HL-60 (cell line): ENCODE results near the gene PRRT3.

Experiments used
- DNase-seq, 2 experiments: peaks; one replicate each; pipeline ENCODE4 v3.0.0-alpha.2; 2010 to 2020; ENCODE audit warnings: low read depth in 1 of 2, low spot score in 1 of 2
- H3K27ac ChIP-seq: fragments of 250-450 bp; sonication (Bioruptor Pico); replicated peaks from 2 replicates; pipeline ENCODE4 v1.5.1; 2020; ENCODE audit warnings: mild to moderate bottlenecking, moderate library complexity
- H3K27me3 ChIP-seq: fragments of 250-450 bp; sonication (Bioruptor Pico); 2 replicates; pipeline ENCODE4 v1.5.1; 2021; ENCODE audit warnings: mild to moderate bottlenecking, moderate library complexity; ENCODE audit not compliant: insufficient read depth, poor library complexity, severe bottlenecking
- H3K4me3 ChIP-seq: replicated peaks from 2 replicates; pipeline ENCODE4 v1.5.1; 2011; ENCODE audit warnings: mild to moderate bottlenecking, control low read depth, low read length; ENCODE audit not compliant: insufficient read depth
- GABPA ChIP-seq: IDR thresholded peaks from 2 replicates; pipeline ENCODE4 v1.6.1; 2012; ENCODE audit warnings: low read depth
- POLR2AphosphoS5 ChIP-seq: IDR thresholded peaks from 2 replicates; pipeline ENCODE4 v1.6.1; 2012; ENCODE audit warnings: low read depth
- SPI1 ChIP-seq: IDR thresholded peaks from 2 replicates; pipeline ENCODE4 v1.6.1; 2012; ENCODE audit warnings: low read depth, mild to moderate bottlenecking, borderline replicate concordance
- TF ChIP-seq, protein P1 (sequence below): IDR thresholded peaks from one replicate; pipeline ENCODE4 v1.5.1; 2011; ENCODE audit warnings: low read length, control low read depth, inconsistent platforms; ENCODE audit not compliant: insufficient read depth
- TF ChIP-seq, protein P2 (sequence below): IDR thresholded peaks from 2 replicates; pipeline ENCODE4 v1.6.1; 2012; ENCODE audit warnings: low read depth; ENCODE audit not compliant: insufficient replicate concordance

Gene PRRT3

DNA sequence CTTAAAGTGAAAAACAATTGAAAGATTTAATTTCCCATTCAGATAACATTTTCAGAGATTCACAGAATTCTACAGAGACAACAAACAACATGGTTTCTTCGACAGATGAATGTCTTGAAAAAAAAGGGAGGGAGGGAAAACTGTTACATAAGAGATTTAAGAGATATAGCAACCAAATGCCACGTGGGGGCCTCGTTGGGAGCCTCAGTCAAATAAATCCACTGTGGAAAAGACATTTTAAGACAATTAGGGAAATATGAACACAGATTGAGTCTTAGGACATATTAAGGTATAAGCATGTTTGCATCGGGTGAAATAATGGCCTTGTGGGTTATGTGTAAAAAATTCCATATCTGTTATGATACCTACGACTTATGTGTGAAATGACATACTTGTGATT, 5.0 kb upstream of the PRRT3 start:
- TF ChIP-seq GABPA (no peak), POLR2AphosphoS5 (no peak), SPI1 (no peak)
- TF ChIP-seq, protein P1, sequence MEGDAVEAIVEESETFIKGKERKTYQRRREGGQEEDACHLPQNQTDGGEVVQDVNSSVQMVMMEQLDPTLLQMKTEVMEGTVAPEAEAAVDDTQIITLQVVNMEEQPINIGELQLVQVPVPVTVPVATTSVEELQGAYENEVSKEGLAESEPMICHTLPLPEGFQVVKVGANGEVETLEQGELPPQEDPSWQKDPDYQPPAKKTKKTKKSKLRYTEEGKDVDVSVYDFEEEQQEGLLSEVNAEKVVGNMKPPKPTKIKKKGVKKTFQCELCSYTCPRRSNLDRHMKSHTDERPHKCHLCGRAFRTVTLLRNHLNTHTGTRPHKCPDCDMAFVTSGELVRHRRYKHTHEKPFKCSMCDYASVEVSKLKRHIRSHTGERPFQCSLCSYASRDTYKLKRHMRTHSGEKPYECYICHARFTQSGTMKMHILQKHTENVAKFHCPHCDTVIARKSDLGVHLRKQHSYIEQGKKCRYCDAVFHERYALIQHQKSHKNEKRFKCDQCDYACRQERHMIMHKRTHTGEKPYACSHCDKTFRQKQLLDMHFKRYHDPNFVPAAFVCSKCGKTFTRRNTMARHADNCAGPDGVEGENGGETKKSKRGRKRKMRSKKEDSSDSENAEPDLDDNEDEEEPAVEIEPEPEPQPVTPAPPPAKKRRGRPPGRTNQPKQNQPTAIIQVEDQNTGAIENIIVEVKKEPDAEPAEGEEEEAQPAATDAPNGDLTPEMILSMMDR: no peak
- TF ChIP-seq, protein P2, sequence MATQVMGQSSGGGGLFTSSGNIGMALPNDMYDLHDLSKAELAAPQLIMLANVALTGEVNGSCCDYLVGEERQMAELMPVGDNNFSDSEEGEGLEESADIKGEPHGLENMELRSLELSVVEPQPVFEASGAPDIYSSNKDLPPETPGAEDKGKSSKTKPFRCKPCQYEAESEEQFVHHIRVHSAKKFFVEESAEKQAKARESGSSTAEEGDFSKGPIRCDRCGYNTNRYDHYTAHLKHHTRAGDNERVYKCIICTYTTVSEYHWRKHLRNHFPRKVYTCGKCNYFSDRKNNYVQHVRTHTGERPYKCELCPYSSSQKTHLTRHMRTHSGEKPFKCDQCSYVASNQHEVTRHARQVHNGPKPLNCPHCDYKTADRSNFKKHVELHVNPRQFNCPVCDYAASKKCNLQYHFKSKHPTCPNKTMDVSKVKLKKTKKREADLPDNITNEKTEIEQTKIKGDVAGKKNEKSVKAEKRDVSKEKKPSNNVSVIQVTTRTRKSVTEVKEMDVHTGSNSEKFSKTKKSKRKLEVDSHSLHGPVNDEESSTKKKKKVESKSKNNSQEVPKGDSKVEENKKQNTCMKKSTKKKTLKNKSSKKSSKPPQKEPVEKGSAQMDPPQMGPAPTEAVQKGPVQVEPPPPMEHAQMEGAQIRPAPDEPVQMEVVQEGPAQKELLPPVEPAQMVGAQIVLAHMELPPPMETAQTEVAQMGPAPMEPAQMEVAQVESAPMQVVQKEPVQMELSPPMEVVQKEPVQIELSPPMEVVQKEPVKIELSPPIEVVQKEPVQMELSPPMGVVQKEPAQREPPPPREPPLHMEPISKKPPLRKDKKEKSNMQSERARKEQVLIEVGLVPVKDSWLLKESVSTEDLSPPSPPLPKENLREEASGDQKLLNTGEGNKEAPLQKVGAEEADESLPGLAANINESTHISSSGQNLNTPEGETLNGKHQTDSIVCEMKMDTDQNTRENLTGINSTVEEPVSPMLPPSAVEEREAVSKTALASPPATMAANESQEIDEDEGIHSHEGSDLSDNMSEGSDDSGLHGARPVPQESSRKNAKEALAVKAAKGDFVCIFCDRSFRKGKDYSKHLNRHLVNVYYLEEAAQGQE: no peak
- no peak overlapping the region for H3K27ac ChIP-seq
- peak in 1 of 2 experiments; percentile 15 for DNase-seq

DNA sequence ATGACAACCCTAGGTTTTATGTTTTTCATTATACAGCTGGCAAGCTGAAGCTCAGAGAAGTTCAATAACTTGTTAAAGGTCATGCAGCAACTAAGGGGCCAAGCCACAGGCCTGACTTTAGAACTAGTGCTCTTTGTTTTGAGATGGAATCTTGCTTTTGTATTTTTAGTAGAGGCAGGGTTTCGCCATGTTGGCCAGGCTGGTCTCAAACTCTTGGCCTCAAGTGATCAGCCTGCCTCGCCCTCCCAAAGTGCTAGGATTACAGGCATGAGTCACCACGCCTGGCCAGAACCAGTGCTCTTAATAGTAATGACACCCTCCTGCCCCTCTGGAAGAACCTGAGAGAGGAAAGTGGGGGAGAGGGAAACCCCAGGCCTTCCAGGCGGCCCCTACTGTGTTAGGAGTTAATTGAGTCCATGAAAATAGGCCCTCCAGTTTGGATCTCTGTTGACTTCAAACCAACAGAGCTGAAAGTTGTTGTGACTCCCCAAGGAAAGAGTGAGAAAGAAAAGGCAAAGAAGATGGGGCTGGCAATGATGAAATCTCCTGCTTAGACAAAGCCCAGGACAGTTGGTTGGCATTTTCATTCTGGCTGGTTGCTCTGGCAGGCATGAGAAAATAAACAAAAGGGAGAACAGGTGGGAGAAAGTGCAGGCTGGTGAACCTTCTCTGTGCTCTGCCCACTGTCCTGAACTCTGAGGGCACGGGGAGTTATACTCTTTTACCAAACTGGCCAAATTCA, 3.6 kb upstream of the PRRT3 start:
- TF ChIP-seq, protein P2: no peak
- TF ChIP-seq POLR2AphosphoS5 (no peak), GABPA (no peak), SPI1 (no peak)
- TF ChIP-seq, protein P1: no peak
- no peak for DNase-seq
- no peak overlapping the region for H3K4me3 ChIP-seq
- no peaks in the 10 kb centered on the region for H3K27me3 ChIP-seq
- no peak overlapping the region for H3K27ac ChIP-seq

More for the DNA sequence above, 5.0 kb upstream of the PRRT3 start:
- Histone ChIP-seq H3K27me3 (no peaks in the 10 kb centered on the region), H3K4me3 (no peak overlapping the region)

DNA sequence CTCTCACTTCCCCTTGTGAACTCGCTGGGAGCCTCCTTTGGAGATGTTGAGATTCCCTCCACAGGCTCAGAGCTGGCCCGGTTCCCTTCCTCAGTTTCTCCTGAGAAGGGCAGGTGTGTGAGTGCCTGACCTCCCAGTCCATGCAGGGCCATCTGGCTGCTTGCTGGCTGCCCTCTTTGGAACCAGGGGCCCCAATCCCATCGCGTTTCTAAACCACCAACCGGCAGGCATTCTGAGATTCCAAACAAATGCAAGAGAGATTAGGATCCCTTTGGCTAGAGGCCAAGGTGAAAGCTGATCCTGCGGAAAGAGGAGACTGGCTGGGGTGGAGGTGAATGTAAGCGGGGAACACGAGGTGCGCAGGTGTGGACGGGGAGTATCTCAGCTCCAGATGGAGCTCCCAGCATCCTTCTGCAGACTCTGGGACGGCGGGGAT, 2.9 kb upstream of the PRRT3 start:
- Histone ChIP-seq H3K27me3 (no peaks in the 10 kb centered on the region), H3K27ac (no peak overlapping the region), H3K4me3 (no peak overlapping the region)
- DNase-seq: no peak
- no peak for TF ChIP-seq POLR2AphosphoS5
- no peak for TF ChIP-seq GABPA
- TF ChIP-seq, protein P2: no peak
- TF ChIP-seq, protein P1: no peak
- TF ChIP-seq SPI1: no peak
